CD4-positive, alpha-beta T cell treated with Interleukin-4 for 4 hours (primary cell): ENCODE results near the gene RXFP4.

Experiments used
- DNase-seq: peaks from one replicate; pipeline ENCODE4 v3.0.0-alpha.2; 2020

RXFP4 gene

DNA sequence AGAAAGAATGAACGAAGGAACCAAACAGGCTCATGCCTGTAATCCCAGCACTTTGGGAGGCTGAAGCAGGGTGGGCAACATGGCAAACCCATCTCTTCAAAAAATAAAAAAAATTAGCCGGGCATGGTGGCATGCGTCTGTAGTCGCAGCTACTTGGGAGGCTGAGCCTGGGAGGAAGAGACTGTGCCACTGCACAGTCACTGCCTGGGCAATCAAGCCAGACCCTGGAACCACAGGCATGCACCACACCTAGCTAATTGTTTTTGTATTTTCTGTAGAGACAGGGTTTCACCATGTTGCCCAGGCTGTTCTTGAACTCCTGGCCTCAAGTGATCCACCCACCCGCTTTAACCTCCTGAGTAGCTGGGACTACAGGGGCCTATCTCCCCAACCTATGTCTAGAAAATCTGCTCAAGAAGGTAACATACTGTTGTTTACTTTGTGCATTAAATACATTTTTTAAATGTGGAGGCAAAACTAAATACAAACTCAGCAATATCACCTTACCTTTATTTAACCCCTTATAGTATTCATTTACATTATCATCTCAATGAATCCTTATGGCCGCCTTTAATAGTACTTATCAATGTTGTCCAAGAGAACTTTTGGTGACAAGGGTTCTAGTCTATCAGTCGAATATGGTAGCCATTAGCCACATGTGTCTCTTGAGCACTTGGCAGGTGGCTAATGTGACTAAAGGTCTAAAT, 10.0 kb upstream of the RXFP4 start:
- DNase-seq: no peak

DNA sequence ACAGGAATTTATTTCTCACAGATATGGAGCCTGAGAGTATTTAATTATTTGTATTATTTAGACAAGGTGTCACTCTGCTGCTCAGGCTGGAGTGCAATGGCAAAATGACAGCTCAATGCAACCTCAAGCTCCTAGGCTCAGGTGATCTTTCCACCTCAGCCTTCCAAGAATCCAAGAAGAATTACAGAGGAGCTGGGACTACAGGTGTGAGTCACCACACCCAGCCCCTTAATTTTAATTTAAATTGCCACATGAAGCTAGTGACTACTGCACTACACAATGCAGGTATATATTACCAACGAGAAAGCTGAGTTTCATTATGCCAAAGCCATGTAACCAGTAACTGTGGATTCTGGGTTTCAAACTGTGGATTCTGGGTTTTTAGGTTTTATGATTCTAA, 9.4 kb upstream of the RXFP4 start:
- DNase-seq: no peak

DNA sequence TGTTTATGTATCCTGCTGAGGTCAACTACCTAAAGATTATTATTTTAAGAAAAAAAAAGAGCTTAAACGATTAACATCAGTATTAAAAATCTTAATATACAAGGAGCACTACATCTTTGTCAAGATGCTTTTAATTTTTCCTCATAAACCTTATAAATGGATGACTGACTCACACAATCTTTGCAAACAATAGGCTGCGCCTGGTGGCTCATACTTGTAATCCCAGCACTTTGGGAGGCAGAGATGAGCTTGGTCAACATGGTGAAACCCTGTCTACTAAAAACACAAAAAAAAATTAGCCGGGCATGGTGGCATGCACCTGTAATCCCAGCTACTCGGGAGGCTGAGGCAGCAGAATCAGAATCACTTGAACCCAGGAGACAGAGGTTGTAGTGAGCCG, 9.0 kb upstream of the RXFP4 start:
- DNase-seq: no peak

DNA sequence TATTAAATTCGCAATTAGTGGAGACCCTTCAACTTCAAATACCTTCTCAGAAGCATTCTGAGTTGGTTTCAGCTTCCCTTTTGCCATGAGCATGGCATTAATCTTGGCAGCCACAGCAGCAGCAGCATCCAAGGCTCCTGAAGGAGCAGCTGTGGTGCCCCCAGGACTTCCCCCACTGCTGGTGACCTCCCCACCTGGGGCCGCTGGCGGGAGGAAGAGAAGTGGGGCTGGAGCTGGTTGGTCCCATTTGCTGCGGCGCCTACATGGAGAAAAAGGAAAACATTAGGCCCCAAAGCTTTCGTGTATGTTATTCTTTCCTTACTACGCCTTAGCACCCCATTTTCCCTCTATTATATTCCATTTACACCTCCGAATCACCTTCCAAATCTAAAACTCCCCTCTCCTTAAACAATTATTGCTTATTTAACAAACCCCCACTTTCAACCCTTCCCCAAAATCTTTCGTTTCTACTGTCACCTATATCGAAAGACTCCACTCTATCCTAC, 7.8 kb upstream of the RXFP4 start:
- no peak for DNase-seq

DNA sequence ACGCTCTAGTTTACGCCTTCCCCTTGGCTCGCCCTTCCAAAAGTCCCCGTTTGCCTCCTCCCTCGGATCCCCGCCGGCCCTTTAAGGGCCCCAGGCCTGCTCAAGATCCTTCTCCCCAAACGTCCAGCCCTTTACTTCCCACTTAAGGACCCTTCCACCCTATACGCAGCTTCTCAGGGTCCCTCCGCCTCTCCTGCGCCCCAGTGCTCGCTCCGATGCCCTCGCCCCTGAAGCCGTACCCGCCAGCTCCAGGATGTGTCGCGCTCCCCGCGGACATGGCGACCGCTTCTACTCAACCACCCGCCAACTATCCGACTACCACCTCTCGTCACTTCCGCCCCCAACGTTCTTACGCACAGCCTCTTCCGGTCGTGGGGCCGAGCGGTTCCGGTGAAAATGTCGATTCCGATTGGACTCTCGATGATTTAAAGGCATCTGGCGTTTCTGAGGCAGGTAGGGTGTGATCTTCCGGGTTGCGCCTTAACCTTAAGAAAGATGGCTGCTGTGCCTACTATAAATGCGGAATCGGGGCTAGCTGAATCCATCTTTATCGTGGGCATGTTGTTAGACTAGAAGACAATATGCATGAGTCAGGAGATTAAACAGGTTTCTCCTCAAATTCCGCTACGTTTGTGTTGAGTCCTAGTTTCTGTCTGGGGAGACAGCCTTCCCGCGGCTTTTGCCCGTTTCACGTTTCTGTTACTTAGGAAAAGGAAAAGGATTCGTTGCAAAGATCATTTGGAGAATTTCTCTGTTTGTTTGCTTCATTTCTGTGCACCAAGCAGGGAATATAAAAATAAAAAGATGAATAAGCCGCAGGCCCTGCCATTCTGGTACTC, 7.1 kb upstream of the RXFP4 start, which contains the start of gene KHDC4:
KHDC4 (minus strand) TSS at position 317 of the 839 bp plus-strand sequence; CDS start at position 277, 40 bp downstream.
- peak; percentile 98 for DNase-seq

DNA sequence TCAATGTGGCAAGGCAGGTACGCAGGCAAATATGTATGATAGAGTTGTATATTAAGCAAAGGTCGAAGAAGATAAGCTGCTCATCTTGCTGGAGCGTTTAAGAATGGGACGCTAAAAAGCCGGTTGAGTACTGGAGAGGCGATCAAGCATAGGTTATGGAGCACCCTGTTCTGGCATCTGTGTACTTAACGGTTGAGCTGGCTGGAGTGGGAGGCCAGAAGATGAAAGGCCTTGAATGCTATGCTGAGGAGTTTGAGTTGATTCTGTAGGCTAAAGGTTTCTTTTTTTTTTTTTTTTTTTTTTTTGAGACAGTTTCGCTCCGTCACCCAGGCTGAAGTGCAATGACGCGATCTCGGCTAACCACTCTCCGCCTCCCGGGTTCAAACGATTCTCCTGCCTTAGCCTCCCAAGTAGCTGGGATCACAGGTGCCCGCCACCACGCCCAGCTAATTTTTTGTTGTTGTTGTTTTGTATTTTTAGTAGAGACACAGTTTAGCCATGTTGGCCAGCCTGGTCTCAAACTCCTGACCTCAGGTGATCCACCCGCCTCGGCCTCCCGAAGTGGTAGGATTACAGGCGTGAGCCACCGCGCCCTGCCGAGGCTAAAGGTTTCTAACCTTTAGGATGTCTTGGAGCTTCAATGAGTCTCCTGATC, 6.4 kb upstream of the RXFP4 start:
- no peak for DNase-seq

DNA sequence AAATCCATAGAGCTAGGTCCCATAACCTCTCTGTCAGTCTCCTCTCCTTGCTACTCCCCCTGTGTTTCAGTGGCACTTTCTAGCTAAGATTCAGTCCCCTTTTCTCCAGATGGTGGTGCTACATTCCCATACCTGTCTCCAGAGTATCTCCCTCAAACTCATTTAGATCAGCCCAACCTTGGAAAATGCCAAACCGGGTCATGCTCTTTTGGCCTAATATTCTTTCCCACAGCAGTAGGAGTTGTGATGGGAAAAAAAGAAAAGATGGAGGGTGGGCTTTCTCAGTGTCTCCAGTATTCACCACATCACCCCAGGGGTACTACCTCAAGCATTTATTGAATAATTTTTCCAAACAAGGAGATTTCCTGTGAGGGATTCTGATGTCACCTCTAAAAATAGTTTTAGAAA, 3.2 kb upstream of the RXFP4 start:
- DNase-seq: peak; percentile 62

DNA sequence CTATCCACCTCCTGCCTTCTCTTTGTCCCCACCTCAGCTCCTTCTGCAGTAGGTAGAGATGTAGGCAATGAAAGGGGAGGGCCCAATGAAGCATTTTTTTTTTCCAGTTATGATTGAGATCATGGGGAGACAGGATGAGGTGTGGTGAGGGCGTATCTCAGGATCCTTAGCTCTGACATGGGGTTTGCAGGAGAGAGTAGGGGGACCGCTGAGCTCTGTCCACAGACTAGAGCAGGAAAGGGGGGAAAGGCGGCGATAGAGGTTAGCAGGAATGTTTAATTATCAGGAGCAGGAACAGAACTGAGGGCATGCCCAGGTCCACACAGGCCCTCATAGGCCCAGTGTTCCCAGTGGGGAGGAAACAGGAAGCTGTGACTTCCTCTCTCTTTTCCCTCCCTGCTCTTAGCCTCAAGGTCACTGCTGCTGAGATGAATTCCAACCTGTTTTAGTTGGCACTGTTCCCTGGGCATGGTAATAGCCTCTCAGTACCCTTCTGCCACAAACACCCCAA, 901 bp upstream of the RXFP4 start:
- DNase-seq: no peak

DNA sequence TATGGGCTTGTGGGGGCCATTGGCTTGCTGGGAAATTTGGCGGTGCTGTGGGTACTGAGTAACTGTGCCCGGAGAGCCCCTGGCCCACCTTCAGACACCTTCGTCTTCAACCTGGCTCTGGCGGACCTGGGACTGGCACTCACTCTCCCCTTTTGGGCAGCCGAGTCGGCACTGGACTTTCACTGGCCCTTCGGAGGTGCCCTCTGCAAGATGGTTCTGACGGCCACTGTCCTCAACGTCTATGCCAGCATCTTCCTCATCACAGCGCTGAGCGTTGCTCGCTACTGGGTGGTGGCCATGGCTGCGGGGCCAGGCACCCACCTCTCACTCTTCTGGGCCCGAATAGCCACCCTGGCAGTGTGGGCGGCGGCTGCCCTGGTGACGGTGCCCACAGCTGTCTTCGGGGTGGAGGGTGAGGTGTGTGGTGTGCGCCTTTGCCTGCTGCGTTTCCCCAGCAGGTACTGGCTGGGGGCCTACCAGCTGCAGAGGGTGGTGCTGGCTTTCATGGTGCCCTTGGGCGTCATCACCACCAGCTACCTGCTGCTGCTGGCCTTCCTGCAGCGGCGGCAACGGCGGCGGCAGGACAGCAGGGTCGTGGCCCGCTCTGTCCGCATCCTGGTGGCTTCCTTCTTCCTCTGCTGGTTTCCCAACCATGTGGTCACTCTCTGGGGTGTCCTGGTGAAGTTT, 550 bp downstream of the RXFP4 start:
- DNase-seq: no peak

DNA sequence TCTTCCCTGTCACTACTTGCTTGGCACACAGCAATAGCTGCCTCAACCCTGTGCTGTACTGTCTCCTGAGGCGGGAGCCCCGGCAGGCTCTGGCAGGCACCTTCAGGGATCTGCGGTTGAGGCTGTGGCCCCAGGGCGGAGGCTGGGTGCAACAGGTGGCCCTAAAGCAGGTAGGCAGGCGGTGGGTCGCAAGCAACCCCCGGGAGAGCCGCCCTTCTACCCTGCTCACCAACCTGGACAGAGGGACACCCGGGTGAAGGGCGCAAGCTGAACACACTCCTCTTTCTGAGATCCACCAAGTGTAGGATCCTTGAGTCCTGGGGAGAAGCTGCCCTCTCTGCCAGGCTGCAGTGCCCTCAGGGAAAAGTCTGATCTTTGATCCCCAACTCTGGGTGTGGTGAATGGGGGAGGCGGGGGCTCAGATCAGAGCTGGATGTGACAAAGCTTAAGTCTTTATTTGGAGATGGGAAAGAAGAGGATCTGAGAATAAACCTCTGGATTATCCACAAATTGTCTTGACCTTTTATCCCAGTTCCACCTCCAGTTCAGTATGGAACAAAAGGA, 1.2 kb downstream of the RXFP4 start:
- no peak for DNase-seq

DNA sequence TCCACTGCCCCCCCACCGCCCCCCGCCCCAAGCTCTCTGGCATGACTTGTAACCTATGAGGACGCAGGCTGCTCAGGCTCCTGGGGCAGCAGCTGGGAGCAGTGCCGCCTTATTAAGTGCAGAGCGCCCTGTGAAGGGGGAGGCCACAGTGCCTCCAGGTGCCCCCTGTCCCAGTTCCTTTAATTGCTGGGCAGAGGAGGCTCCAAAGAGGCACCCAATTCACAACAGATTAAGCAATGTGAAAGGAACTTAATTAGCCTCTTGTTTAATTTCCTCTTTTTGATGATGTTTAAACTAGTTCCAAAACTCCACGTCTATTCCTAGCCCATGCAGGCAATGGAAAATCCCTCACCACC, 3.0 kb downstream of the RXFP4 start:
- DNase-seq: no peak

DNA sequence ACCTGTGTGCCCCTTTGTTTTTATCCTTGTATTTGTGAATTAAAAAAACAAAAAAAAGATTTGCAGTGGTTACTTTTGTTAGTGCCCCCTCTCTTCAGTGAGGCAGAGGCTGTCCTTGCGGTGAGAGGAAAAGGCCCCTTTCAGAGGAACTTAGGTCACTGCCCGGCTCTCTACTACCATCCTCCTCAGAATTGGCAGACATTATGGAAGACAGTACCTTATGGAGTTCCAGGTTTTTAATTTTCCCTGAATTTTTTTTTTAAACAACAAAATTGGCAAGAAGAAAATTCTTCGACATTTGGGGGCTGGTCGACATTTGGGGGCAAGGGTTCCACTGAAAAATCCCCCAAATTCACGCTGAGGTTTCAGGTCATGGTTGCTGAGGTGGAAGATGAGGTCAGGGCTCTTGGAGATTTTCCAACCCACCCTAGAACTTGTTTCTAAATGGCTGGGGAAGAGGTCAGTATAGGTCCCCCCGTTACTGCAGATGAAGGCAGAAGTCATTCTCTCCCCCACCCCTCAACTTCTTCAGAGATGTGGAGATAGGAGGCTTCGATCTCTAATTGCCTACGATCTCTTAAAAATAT, 5.3 kb downstream of the RXFP4 start:
- no peak for DNase-seq

DNA sequence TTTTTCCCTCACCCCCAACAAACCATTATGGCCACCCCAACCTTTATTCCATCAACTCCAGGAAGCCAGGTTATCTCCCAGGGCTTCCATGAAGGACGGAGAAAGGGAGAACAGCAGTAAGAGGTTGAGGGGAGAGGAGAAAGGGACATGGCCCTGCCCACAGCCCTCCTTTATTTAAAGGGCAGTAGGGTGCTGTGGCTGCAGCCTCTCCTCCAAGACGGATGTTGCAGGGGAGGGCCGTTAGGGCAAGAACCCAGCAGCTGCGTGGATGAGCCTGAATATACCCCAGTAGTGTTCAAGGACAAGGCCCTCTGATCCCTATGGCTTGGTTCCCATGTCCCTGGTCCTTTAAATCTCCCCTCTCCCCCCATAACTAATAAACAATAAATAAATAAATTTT, 5.9 kb downstream of the RXFP4 start:
- DNase-seq: no peak

DNA sequence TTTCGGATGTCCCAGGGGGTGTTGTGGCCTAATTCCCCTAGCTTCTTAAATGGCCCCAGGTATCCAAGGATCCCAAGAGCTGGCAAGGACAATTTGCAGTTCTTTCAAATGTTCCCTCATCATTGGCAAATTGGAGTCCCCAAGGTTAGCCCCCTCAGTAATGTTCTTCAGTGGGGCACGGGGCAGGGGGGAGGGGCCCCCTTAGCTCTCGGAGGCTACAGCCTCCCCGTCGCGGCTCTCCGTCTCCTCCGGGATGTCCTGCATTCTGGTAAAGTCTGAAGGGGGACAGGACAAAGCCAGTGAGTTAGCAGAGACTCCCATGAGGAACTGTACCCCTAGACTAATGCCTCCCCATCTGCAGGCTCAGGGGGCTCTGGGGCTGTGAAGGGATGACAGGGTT, 6.3 kb downstream of the RXFP4 start:
- no peak for DNase-seq

DNA sequence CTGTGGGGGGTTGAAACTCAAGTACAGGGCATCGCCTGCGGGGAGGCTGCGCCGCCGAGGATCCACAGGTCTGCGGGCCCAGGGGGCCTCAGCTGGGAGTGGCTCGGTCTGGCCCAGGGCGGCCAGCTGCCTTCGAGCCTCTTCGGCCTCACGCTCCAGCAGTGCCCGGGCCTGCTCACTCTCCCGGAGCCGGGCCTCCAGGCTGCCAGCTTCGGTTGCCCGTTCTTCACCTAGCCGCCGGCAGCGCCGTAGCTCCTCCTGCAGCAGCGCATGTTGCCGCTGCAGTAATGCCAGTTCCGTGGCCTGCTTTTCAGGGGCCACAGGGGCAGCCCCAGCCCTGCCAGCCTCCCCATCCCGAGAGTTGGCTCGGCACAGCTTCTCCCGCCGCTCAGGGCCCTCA, 9.4 kb downstream of the RXFP4 start:
- no peak for DNase-seq

DNA sequence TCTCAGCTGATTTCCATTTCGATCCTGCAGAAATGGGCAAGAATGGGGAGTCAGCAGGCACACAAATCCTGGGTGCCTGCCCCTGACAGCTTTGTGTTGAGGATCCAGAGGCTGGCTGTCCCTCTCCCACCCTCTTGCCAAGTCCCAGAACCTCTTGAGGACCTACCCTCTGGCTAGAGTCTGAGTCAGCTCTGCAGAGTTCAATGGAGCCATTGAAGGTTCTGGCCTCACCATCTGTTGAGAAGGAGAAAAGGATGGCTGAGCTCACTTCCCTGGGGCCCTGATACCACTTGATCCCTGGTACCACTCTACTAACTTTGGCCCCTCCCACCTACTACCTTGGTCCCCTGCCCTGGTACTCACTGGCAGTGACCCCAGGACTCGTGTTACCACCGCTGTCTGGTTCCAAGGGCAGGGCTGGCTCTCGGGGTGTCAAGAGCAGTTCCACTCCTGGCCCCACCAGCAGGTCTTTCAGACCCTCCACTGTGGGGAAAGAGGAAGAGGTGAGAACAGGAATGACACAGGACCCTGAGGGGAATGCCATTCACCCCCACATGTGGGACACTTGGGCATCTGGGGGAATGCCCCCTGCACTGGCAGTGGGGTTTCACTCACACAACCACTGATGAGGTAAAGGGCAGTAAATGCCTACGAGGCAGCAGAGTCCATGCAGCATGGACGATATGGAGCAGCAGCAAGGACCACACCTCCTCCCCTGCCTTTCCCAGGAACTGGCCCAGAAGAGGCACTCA, 10.5 kb downstream of the RXFP4 start:
- DNase-seq: no peak

DNA sequence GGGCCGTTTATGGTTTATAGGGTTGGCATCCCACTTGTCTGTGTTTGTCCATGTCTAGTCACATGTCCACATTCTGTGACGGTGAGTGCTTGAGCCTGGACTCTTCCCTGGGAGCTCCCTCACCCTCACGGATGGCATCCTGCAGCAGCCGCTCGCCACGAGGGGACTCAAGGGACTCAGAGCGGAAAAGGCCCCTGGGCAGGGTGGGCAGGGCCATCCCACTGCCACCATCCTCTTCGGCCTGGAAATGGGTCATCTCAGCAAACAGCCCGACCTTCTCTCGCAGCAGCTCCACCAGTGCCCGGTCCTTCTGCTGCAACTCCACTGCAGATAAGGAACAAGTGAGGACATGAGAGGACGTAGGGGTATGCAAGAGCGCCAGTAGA, 11.1 kb downstream of the RXFP4 start:
- DNase-seq: no peak

DNA sequence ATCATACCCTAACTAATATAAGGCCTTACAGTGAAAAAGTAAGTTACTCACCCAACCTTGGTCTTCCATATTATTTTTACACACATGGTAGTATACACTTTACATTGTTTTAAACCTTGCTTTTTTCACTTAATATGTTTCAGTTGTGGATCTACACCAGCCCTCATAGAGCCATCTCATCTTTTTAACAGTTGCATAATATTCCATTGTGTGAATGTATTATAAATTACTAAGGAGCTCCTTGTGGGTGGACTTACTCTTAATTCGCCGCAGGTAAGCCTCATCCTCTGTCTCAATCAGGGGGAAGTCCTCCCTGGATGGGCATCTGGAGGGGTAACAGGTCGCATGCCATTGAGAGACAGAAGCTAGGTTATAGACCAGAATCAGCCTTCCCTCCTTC, 13.2 kb downstream of the RXFP4 start:
- no peak for DNase-seq

DNA sequence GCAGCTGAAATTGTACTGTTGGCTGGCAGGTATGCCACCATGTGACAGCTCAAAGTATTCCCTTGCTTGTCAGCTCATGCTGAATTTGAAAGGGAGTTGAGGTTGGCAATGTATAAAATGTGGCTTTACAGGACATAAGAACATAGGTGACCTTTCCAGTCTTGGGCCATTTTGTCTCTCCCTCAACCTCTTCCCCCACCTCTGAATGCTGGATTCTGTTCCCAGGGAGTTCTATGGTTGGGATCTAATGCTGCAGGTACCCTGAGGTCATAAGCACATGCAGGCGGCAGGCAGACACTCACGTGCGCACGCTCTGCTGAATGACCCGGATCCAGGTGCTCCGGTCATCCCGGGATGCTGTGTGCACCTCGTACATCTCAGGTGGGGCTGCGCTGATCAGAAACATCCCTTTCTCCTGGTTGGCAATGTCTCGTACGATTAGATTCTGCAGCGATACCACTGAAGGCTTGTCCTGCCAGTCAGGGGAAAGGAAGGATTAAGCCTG, 16.0 kb downstream of the RXFP4 start:
- DNase-seq: no peak

DNA sequence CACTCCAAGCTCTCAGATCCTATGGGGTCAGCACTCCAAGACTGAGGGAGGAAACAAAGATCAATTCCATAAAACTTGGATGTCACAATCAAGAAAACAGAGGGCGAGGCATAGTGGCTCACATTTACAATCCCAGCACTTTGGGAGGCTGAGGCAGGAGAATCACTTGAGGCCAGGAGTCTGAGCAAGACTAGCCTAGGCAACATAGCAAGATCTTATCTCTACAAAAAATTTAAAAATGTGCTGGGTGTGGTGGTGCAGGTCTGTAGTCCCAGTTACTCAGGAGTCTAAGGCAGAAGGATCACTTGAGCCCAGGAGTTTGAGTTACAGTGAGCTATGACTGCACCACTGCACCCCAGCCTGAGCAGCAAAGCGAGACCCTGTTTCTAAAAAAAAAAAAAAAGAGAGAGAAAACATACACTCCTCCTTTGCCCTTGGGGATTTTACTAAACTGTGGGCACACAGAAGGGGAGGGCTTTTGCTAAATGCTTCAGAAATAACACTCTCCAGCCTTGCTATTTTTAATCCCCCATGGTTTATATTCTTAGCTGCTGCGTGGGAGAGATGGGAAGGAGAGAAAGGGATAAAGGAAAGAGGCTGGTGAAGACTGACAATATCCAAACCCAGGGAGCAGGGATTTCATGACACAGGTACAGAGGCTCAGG, 18.8 kb downstream of the RXFP4 start:
- DNase-seq: no peak

DNA sequence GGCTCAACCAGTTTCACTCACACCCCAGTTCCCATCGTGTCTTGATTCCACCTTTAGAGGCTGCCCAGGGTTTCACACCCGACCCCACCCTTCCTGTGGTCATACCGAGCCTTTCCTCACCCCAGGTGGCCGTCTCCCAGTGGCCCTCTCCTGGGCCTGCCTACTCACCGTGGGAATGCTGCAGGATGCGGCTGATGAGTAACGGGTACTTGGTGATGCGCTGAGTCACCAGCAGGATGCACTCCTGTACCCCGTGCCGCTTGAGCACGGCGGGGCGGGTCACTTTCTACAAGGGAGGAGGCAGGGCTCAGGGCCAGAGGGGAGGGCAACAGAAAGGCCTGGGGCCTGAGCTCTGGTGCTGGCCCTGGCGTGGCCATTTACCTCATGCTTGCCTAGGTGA, 20.5 kb downstream of the RXFP4 start:
- peak; percentile 22 for DNase-seq
